ENCODE results near the gene ARL14.

DNA sequence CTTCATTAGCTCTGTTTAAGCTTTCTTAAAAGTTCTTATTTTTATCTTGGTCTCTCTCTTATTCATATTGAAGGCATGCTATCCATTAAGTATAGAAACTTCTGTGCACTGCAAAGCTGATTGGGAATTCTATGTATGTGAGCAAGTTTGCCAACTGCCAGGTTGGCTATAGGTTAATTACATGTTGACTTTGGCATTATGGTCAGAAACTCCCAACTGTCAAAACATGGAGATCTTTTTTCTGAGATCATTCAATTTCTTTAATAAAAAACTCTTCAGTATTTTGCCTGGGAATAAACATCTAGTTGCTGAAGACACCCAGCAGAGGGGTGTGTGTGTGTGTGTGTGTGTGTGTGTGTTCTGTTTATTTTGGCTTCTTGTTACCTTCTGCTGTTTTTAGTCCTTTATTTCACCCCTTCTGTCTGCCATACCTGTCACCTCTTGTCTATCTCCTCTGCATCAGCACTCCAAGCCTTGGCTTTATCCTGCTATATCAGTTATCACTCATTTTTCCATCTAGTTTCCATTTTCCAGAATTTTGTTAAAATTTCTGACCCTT is 1.3 kb upstream of the ARL14 start:
- no peak for TF ChIP-seq POLR2A (IDR thresholded peaks at IDR 0.05; ENCODE audit: low read length)
- TF ChIP-seq GATA1 (IDR thresholded peaks at IDR 0.05; ENCODE audit: low read depth, low read length) = no peak

Data from erythroblast (primary cell).